ENCODE data around the gene SPEM1.

SPEM1 gene

GRCh38 chr17:7426896-7427489 lies 6.9 kb downstream of the SPEM1 start:
- in situ Hi-C loops (cut with HindIII; ENCODE audit: low sequenced_read_pairs): no loop called here
- DNase-seq (ENCODE audit: low read depth): no peak
- H3K4me3 ChIP-seq (ENCODE audit: low read depth, low read length): no peak overlapping the region
- no peak for TF ChIP-seq CTCF (IDR thresholded peaks at IDR 0.05; ENCODE audit: low read depth, low read length, missing control alignments)

GRCh38 chr17:7427549-7427948 lies 7.4 kb downstream of the SPEM1 start:
- DNase-seq (ENCODE audit: low read depth): no peak
- TF ChIP-seq CTCF (IDR thresholded peaks at IDR 0.05; ENCODE audit: low read depth, low read length, missing control alignments): no peak
- in situ Hi-C loops (cut with HindIII; ENCODE audit: low sequenced_read_pairs): no loop called here
- no peak overlapping the region for H3K4me3 ChIP-seq (ENCODE audit: low read depth, low read length)

GRCh38 chr17:7428557-7428956 lies 8.4 kb downstream of the SPEM1 start, which contains the start of gene SPEM3:
TSS of gene SPEM3 (plus strand) at chr17:7428857. CDS start at chr17:7428903, 46 bp downstream.
- no peak for DNase-seq (ENCODE audit: low read depth)
- in situ Hi-C loops (cut with HindIII; ENCODE audit: low sequenced_read_pairs): no loop called here
- H3K4me3 ChIP-seq (ENCODE audit: low read depth, low read length): no peak within 1 kb of the TSS
- no peak for TF ChIP-seq CTCF (IDR thresholded peaks at IDR 0.05; ENCODE audit: low read depth, low read length, missing control alignments)

GRCh38 chr17:7429722-7430121 lies 9.6 kb downstream of the SPEM1 start:
- in situ Hi-C loops (cut with HindIII; ENCODE audit: low sequenced_read_pairs): loop anchor here (5.0 kb wide), 1 partner anchor 48 kb away; the partner anchor contains the start of gene ZBTB4
- H3K4me3 ChIP-seq (ENCODE audit: low read depth, low read length): no peak overlapping the region
- no peak for DNase-seq (ENCODE audit: low read depth)
- no peak for TF ChIP-seq CTCF (IDR thresholded peaks at IDR 0.05; ENCODE audit: low read depth, low read length, missing control alignments)

GRCh38 chr17:7431231-7431630 lies 11.1 kb downstream of the SPEM1 start:
- no peak for TF ChIP-seq CTCF (IDR thresholded peaks at IDR 0.05; ENCODE audit: low read depth, low read length, missing control alignments)
- no peak overlapping the region for H3K4me3 ChIP-seq (ENCODE audit: low read depth, low read length)
- no peak for DNase-seq (ENCODE audit: low read depth)
- in situ Hi-C loops (cut with HindIII; ENCODE audit: low sequenced_read_pairs): loop anchor here (5.0 kb wide), 1 partner anchor 46 kb away; the partner anchor contains the start of gene ZBTB4

- no peak for DNase-seq (ENCODE audit: low read depth)
- no peak overlapping the region for H3K4me3 ChIP-seq (ENCODE audit: low read depth, low read length)
- no peak for TF ChIP-seq CTCF (IDR thresholded peaks at IDR 0.05; ENCODE audit: low read depth, low read length, missing control alignments)
- in situ Hi-C loops (cut with HindIII; ENCODE audit: low sequenced_read_pairs): loop anchor here (5.0 kb wide), 1 partner anchor 45 kb away; the partner anchor contains the start of gene ZBTB4
Observed at GRCh38 chr17:7432296-7432695, 12.2 kb downstream of the SPEM1 start.
